CD4-positive, alpha-beta T cell treated with Interferon gamma for 1 hour (primary cell): ENCODE data around the gene ALG14.
"Not testable (repeated sequence)": the region's sequence is repeated elsewhere in the genome, so short reads cannot be mapped to it uniquely, and the experiment has no call there.

Experiments
- DNase-seq: peaks from one replicate; pipeline ENCODE4 v3.0.0-alpha.2; 2020

Gene ALG14

GRCh38 chr1:94951509-94952208 is 121.1 kb downstream of the ALG14 start:
- no peak for DNase-seq

- DNase-seq = no peak
Observed at GRCh38 chr1:94951046-94951445, 121.7 kb downstream of the ALG14 start.

GRCh38 chr1:94949681-94950661 is 122.8 kb downstream of the ALG14 start:
- DNase-seq = no peak

GRCh38 chr1:94947437-94947836 is 125.3 kb downstream of the ALG14 start:
- no peak for DNase-seq

GRCh38 chr1:94946886-94947285 is 125.9 kb downstream of the ALG14 start:
- DNase-seq = no peak

- DNase-seq = no peak
Observed at GRCh38 chr1:94942171-94943128, 130.3 kb downstream of the ALG14 start.

GRCh38 chr1:94941480-94941879 is 131.3 kb downstream of the ALG14 start:
- not testable (repeated sequence) for DNase-seq

- DNase-seq = no peak
Observed at GRCh38 chr1:94940738-94941137, 132.0 kb downstream of the ALG14 start.

GRCh38 chr1:94937820-94938219 is 134.9 kb downstream of the ALG14 start:
- no peak for DNase-seq

- no peak for DNase-seq
Observed at GRCh38 chr1:94936861-94937620, 135.7 kb downstream of the ALG14 start.

- DNase-seq = no peak
Observed at GRCh38 chr1:94935476-94935875, 137.3 kb downstream of the ALG14 start.

GRCh38 chr1:94935034-94935433 is 137.7 kb downstream of the ALG14 start:
- DNase-seq = no peak

GRCh38 chr1:94934551-94934950 is 138.2 kb downstream of the ALG14 start:
- DNase-seq = no peak

- no peak for DNase-seq
Observed at GRCh38 chr1:94931254-94931841, 141.4 kb downstream of the ALG14 start.

- DNase-seq = no peak
Observed at GRCh38 chr1:94929351-94930217, 143.2 kb downstream of the ALG14 start.

- no peak for DNase-seq
Observed at GRCh38 chr1:94928293-94928939, 144.3 kb downstream of the ALG14 start.

- DNase-seq = no peak
Observed at GRCh38 chr1:94927405-94928175, 145.2 kb downstream of the ALG14 start.

GRCh38 chr1:94926915-94927404 is 145.8 kb downstream of the ALG14 start, which contains the start of gene CNN3:
Gene CNN3, minus strand, starts transcription at chr1:94927110. Its CDS starts 216 bp downstream, at chr1:94926894.
- DNase-seq = peak; percentile 78
